Thyroid gland (tissue), 4 donors: ENCODE data around the gene SIRT1.

ENCODE experiments used
- POLR2A ChIP-seq, 2 donors: fragments of 450-650 bp; IDR thresholded peaks; one replicate each; pipeline ENCODE4 v1.6.1; 2017; ENCODE audit warnings: antibody characterized with exemption in 2 of 2, mild to moderate bottlenecking in 2 of 2, moderate library complexity in 1 of 2
- TF ChIP-seq, protein P1 (sequence below), 6 experiments: fragments of 200-600 bp in 3 of 6; fragments of 450-650 bp in 3 of 6; sonication (generic) in 3 of 6; IDR thresholded peaks; one replicate each; pipeline ENCODE4 v1.5.1; 2016 to 2019; ENCODE audit warnings: antibody characterized with exemption in 6 of 6, mild to moderate bottlenecking in 2 of 6, inconsistent platforms in 1 of 6, moderate library complexity in 1 of 6

DNA sequence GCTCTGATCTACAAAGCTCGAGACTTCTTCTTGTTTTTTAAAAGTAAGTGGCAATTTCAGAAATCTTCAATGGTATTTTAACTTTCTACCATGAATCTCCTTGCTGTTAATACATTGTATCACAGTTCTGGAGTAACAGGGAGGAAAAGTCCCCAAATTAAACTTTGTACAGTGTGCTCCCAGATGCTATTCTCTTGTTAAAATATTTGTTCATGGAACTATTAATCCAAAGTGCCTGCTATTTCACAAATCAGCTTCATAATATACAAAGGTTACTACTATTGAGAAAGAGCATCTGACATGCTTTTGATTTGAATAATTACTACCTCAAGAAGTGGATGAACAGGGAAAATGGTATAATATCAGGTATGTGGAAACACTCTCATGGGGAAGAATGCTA, 36.6 kb downstream of the SIRT1 start:
- TF ChIP-seq, protein P1, sequence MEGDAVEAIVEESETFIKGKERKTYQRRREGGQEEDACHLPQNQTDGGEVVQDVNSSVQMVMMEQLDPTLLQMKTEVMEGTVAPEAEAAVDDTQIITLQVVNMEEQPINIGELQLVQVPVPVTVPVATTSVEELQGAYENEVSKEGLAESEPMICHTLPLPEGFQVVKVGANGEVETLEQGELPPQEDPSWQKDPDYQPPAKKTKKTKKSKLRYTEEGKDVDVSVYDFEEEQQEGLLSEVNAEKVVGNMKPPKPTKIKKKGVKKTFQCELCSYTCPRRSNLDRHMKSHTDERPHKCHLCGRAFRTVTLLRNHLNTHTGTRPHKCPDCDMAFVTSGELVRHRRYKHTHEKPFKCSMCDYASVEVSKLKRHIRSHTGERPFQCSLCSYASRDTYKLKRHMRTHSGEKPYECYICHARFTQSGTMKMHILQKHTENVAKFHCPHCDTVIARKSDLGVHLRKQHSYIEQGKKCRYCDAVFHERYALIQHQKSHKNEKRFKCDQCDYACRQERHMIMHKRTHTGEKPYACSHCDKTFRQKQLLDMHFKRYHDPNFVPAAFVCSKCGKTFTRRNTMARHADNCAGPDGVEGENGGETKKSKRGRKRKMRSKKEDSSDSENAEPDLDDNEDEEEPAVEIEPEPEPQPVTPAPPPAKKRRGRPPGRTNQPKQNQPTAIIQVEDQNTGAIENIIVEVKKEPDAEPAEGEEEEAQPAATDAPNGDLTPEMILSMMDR (IDR thresholded peaks at IDR 0.05), result no peak
- TF ChIP-seq POLR2A (IDR thresholded peaks at IDR 0.05), result no peak
